IPS-NIHi7 (cell line): ENCODE measurements around the gene BLID.

Experiments
- DNase-seq: peaks from one replicate; pipeline ENCODE4 v3.0.0; 2012; ENCODE audit warnings: mixed read lengths; ENCODE audit errors: extremely low spot score

The BLID gene

DNA sequence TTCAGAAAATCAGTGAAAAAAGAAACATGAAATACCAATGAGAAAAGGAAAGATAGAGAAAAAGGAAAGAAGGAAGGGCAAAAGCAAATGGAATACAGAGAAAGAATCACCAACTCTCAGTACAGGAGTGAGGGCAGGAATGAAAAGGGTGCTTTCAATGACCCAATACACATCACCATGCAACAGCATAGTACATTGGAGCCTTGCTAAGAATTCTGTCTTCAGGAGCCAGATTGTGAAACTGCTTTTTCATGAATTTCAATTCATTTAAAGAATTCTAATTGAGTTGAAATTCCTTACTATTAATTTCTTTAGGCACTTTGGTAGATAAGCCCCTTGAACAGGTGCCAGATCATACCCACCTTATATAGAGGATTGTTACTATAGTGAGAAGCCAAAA, 34.9 kb downstream of the BLID start:
- DNase-seq = no peak

- DNase-seq = no peak
Observed at GRCh38 chr11:122077459-122077858, 38.6 kb downstream of the BLID start.

DNA sequence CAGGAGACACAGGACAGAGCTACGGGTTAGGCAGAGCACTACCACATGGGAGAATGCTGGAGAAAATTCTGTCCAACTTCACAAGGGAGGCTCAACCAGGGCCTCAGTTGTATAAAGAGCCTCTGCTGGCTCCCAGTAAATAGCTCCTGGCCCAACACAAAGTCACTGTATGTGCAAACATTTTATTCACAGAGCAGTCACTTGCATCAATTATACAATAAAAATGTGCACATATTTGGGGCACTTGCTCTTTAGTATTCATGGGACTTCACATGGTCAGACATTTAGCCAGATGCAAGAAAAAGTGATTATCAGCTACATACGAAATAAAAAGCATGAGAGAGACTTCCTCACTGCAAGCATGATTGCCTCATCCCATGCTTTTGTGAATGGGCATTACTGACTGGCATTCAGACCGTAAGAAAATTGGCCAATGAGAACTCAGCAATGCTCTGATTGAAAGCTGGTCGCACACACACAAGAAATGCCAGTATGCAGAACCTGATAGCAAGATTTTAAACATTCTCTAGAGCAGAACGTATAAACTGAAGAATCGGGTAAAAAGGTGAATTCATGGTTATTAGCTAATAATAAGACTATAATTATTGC, 39.4 kb downstream of the BLID start:
- no peak for DNase-seq

- DNase-seq = no peak
Observed at GRCh38 chr11:122075016-122075415, 41.0 kb downstream of the BLID start.

DNA sequence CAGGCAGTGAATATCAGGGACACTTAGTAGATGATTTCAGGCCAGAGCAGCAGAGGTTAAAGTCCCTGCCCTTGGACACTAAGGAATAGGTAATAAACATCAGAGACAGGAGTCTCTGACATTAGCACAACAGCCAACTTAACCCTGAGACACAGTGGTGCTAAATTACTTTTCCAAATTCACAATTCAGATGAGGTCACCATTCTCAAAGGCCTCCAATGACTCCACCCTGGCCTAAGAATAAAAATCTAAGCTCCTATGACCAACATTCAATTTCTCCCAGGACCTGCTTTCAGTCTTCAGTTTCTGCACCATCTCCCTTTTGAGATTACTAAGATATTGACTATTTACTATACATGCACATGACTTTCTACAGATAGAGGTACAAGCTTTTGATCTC, 42.0 kb downstream of the BLID start:
- DNase-seq = no peak

DNA sequence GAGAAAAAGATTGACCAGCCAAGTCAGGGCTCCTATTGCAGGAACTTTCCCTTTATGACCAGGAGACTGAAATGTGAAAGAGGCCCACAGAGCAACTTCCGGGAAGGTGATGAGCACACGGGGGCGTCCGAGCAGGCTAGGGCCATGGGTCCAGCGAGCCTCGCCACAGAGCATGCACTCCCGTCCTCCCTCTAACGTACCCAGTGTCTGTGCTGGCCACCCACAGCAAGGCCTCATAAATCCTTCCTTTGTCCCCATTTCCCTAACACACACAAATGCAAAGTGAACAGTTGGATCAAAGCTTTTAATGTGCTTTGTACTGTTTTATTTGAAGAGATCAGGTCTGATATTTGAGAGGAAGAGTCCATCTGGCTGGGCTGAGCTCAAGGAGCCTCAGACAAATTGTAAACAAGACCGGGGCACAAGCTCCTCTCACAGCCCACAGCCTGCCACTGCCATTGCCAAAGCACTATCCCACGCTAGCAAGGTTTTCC, 44.3 kb downstream of the BLID start:
- DNase-seq = no peak

DNA sequence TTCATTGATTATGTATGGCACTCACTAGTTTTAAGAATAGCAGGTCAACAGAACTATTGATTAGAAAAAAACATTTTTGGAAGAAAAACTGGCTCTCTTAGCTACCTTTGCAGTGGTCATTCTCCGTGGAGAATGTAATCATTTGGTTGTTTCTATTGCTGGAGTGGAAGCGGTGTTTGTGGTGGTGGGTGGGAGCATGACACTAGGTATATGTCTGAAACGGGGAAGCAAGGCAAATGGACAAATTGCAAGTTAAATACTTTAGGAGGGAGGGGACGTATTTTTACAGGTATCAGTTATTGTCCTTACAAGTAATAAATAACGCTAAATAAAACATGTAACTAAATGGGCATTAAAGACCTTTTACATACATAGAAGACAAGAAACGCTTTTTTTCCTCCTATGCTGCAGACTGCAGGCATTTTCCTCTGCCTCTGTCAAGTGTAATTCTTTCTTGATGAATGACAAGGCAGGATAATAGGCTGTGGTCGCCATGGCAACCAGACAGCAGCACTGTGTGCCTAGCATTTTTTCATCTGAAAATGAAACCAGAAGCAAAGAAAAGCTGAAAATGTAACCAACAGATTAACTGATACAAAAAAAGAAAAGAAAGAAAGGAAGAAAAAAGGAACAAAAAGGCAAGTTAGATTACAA, 46.2 kb downstream of the BLID start:
- DNase-seq = peak; percentile 24

DNA sequence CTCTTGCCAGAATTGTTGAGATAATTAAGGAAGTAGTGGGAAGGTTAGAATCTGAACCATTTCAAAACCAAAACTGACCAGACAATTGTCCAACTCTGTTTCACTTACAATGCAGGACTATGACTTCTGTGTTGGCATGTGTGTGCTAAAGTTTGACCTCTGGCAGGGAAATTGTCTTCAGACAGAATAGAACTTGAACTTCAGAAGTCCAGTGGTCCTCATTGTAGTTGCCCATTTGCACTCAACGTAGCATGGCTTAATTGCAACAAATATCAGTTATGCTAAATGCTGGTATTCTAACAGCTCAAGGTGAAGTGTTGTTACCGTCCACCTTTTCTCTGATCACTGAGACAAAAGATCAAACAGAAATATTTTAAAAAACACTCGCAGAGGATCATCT, 47.2 kb downstream of the BLID start:
- no peak for DNase-seq

DNA sequence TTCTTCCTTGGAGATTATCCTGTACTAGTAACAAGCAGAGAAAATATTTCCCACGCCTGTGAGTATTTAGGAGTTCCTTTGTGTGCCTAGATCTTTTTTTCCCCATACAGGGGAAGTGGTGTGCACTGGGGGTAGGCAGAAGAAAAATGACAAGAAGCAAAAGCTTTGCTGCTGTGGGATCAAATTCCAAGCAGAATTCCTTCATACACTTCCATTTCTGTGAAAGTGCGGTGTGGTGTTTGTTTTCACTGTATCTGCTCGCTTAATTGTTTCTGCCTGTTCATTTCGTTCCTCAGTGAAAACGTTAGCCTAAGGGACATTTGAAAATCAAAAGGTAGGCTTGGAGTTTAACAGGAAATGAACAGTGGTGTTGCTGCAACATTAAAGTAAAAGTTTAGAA, 47.9 kb downstream of the BLID start:
- DNase-seq = no peak
